NCI-H128 (cell line): Measurements from ENCODE around the gene PLXNB3.

Source experiments
- DNase-seq: peaks from one replicate; lab custom pipeline; 2025; ENCODE audit not compliant: unreplicated experiment; lab: John Stamatoyannopoulos, UW

Gene PLXNB3

GRCh38 chrX:153772316-153773217, 8.5 kb downstream of the PLXNB3 start:
- no peak for DNase-seq

DNA sequence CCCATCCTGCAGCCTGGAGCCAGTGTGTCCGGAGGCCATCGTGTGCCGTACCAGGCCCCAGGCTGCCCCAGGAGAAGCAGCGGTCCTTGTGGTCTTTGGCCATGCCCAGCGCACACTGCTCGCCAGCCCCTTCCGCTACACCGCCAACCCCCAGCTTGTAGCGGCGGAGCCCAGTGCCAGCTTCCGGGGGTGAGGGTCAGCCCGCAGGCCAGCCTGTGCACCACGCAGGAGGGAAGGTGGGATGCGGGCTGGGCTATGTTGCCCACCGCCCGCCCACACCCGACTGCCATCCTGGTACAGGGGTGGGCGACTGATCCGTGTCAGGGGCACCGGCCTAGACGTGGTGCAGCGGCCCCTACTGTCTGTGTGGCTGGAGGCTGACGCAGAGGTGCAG, 9.2 kb downstream of the PLXNB3 start:
- no peak for DNase-seq

GRCh38 chrX:153773741-153774575, 9.9 kb downstream of the PLXNB3 start:
- DNase-seq, result no peak

- DNase-seq, result no peak
These were observed 10.7 kb downstream of the PLXNB3 start for GRCh38 chrX:153774576-153775292.

- DNase-seq, result no peak
These were observed 11.5 kb downstream of the PLXNB3 start for GRCh38 chrX:153775293-153776119.

DNA sequence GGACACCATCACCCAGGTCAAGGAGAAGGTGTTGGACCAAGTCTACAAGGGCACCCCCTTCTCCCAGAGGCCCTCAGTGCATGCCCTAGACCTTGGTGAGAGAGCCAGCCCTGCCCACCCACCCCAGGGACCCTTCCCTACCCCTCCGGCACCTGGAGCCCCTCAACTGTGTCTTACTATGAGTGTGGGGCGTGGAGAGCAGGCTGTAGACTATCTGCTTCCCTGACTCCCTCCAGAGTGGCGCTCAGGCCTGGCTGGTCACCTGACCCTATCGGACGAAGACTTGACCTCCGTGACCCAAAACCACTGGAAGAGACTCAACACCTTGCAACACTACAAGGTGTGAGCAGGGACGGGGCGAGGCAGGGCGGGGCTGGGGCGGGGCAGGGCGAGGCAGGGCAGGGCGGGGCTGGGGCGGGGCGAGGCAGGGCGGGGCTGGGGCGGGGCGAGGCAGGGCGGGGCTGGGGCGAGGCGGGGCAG, 12.1 kb downstream of the PLXNB3 start:
- DNase-seq, result no peak

GRCh38 chrX:153776611-153777045, 12.6 kb downstream of the PLXNB3 start:
- no peak for DNase-seq

- no peak for DNase-seq
These were observed 13.4 kb downstream of the PLXNB3 start for GRCh38 chrX:153777261-153778090.

- DNase-seq, result no peak
These were observed 14.1 kb downstream of the PLXNB3 start for GRCh38 chrX:153778181-153778580.

DNA sequence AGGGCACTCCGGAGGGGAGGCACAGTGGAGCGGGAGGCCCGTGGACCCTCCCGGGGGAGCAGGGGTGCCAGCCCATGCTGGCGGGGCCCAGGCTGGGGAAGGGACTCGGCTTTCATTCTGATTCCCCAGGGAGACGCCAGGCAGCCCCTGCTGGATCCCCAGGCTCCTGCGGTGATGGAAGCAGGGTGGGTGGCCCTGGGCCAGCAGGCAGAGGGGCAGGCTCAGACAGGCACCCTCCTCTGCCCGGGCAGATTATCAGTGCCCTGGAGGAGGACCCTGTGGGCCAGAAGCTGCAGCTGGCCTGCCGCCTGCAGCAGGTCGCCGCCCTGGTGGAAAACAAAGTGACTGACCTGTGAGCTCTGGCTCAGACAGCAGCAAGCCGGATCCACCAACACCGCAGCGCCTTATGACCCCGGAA, 14.6 kb downstream of the PLXNB3 start:
- DNase-seq, result no peak

DNA sequence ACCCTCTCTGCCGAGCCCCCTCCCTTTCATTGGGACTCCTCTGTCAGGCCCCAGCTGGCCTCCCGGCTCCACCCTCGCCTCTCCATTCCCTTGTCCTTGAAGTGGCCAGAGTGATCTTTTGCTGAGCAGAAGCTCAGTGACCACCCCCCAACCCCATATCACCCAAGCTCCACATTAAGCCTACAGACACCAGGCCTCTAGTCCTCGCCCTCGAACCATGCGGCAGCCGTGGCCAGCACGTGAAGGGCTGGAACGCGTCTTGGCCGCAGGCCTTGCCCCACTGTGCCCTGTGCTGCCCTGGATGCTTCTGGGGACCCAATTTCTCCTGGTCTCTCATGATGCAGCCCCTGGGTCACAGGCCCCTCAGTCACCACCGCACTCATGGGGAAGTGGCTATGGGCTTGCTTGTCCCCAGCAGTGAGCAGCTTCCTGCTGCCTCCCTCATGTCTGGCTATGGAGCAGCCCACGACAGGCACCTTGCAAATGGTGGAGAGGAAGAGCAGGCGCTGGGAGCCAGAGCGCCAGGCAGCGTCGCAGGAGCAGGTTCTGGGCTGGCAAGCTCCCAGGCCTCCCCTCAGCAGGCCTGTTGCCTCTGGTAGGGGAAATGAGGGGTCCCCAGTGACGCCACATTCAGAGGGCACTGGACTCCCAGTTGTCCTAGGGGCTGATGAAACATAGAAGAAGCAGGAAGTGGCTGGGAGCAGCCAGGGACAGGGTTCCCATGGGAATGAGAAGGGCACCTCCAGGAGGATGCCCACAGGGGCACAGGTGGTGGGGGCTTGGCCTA, 16.0 kb downstream of the PLXNB3 start:
- no peak for DNase-seq

DNA sequence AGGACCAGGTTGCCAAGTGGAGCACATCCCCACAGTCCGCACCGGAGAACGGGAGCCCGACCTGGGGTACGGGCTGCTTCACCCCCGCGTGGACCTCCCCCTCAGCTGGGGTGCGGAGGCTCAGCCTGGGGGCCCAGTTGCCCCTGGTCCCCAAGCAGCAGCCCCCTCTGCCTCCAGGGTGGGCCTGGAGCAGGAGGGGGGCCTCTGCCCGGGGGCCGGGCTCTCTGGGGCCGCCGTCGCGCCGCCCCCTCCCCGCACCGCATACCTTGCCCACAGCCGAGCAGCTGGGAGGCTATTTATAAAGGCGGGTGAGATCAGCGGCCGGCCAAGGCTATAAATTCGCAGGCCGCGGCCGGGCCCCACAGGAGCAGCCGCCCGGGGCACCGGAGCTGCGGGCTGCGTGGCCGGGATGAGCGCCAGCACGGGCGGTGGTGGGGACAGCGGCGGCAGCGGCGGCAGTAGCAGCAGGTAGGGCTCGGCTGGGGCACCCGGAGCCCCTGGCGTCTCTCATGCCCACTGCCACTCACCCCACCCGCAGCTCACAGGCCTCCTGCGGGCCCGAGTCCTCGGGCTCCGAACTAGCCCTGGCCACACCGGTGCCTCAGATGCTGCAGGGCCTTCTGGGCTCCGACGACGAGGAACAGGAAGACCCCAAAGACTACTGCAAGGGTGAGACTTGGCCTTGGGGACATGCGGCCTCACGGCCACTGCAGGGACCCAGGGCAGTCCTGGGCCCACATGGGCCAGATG, 16.8 kb downstream of the PLXNB3 start, which contains the start of gene SRPK3:
SRPK3 (plus strand) TSS at position 364 of the 750 bp plus-strand sequence; CDS start at position 410, 46 bp downstream.
- no peak for DNase-seq

DNA sequence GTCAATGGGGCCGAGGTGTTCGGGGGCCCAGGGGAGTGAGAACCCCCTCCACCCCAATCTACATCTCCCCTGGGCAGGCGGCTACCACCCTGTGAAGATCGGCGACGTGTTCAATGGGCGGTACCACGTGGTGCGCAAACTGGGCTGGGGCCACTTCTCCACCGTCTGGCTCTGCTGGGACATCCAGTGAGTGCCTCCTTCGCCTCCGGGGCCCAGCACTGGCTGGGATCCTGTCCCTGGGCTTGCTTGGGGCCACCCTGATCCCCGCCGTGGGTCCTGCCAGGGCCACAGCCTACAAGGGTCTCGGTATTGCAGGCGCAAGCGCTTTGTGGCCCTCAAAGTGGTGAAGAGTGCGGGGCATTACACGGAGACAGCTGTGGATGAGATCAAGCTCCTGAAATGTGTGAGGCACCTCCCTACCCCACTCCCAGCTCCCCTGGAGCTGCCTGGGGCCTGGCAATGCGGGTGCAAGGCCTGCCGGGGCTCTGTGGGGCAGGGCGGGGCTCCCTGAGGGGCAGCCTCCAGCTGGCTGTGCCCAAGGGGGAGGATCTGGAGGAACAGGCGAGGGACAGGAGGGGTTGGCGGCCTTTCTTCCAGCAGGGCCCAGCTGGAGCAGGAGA, 17.5 kb downstream of the PLXNB3 start:
- DNase-seq, result no peak

DNA sequence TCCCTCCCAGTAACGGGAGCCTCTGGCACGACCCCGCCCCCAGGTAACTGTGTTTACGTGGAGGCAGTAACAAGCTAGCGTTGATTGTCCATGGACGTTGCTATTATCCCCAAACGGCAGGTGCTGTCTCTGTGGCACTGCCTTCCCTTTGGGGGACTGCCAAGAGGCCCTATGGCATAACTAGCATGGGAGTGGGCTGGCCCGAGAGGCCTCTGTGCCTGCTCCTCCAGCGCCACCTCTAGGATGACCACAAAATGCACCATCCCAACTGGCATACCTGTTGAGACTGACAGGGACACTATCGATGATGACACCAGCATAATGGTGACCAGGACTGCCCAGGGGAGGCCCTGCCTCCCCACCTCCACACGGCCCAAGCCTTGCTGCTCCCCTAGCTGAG, 18.3 kb downstream of the PLXNB3 start:
- DNase-seq, result peak; percentile 80

GRCh38 chrX:153782871-153783270, 18.8 kb downstream of the PLXNB3 start:
- no peak for DNase-seq

DNA sequence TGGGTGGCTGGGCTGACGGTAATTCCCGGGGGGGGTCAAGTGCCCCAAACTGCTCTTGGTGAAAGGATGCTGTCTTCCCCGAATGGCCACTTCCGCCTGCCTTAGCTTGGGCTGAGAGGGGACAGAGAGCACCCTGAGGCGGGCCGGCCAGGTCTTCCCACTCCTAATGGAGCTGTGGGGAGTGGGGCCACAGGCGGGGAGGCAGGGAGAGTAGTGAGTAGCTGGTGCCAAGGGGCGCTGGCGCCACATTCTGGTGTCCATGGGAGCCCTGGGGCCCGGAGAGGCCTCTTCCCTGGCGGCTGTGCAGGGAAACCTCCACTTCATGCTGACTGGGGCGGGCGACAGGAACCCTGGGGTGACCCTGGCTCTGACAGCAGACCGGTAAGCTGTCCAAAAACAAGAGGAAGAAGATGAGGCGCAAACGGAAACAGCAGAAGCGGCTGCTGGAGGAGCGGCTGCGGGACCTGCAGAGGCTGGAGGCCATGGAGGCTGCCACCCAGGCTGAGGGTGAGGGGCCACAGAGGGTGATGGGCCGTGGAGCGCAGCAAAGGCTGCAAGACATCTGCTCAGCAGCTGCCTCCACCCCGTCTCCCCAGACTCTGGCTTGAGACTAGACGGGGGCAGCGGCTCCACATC, 19.4 kb downstream of the PLXNB3 start:
- no peak for DNase-seq
